Medulla oblongata (tissue), 1 donor: ENCODE measurements around the gene SLC1A7.

Experiments used
- DNase-seq: peaks from one replicate; pipeline ENCODE4 v3.0.0-alpha.2; 2015; ENCODE audit errors: extremely low spot score

SLC1A7 gene

GRCh38 chr1:53134042-53134485 lies 8.4 kb downstream of the SLC1A7 start:
- no peak for DNase-seq

GRCh38 chr1:53133261-53134041 lies 9.0 kb downstream of the SLC1A7 start:
- no peak for DNase-seq

GRCh38 chr1:53132176-53132575 lies 10.3 kb downstream of the SLC1A7 start:
- DNase-seq: no peak

GRCh38 chr1:53131590-53131938 lies 10.9 kb downstream of the SLC1A7 start:
- DNase-seq: no peak

- DNase-seq: no peak
These were observed 11.4 kb downstream of the SLC1A7 start for GRCh38 chr1:53130878-53131589.

GRCh38 chr1:53130598-53130877 lies 11.9 kb downstream of the SLC1A7 start:
- no peak for DNase-seq

GRCh38 chr1:53129891-53130597 lies 12.4 kb downstream of the SLC1A7 start:
- no peak for DNase-seq

- no peak for DNase-seq
These were observed 14.0 kb downstream of the SLC1A7 start for GRCh38 chr1:53128401-53128800.

- DNase-seq: no peak
These were observed 14.9 kb downstream of the SLC1A7 start for GRCh38 chr1:53127546-53127945.

- DNase-seq: no peak
These were observed 15.9 kb downstream of the SLC1A7 start for GRCh38 chr1:53126495-53126894.

- no peak for DNase-seq
These were observed 16.6 kb downstream of the SLC1A7 start for GRCh38 chr1:53125623-53126360.

GRCh38 chr1:53125122-53125521 lies 17.3 kb downstream of the SLC1A7 start:
- DNase-seq: no peak

GRCh38 chr1:53123453-53124140 lies 18.8 kb downstream of the SLC1A7 start:
- no peak for DNase-seq

- no peak for DNase-seq
These were observed 19.5 kb downstream of the SLC1A7 start for GRCh38 chr1:53122961-53123413.

- DNase-seq: no peak
These were observed 20.1 kb downstream of the SLC1A7 start for GRCh38 chr1:53122201-53122885.

GRCh38 chr1:53121319-53122172 lies 20.9 kb downstream of the SLC1A7 start:
- no peak for DNase-seq

- DNase-seq: no peak
These were observed 21.8 kb downstream of the SLC1A7 start for GRCh38 chr1:53120659-53121058.

- DNase-seq: no peak
These were observed 24.6 kb downstream of the SLC1A7 start for GRCh38 chr1:53117836-53118235.

GRCh38 chr1:53116933-53117600 lies 25.4 kb downstream of the SLC1A7 start:
- no peak for DNase-seq
